Heart left ventricle (tissue), 16 donors: ENCODE measurements around the gene PLSCR2. TPM values are rescaled to one million over a fixed set of nuclear protein-coding genes. Genes with fewer than 3 reads are reported as not detected.

Experiments
- ATAC-seq, 4 donors: fragments of 200-7000 bp; cut with Tn5 transposase; one replicate each; pipeline ENCODE4 v1.9.1; 2020 to 2022; ENCODE audit warnings: moderate library complexity in 4 of 4, mild to moderate bottlenecking in 3 of 4, moderate number of reproducible peaks in 1 of 4
- DNase-seq, 5 donors: peaks; one replicate each; pipeline ENCODE4 v3.0.0-alpha.2; 2020
- H3K27ac ChIP-seq, 12 donors: fragments of 200-600 bp; sonication (generic) in 4 of 12; one replicate each; pipeline versions ENCODE4 v1.5.0 to v1.8.0; 2016 to 2022; ENCODE audit warnings: mild to moderate bottlenecking in 2 of 12
- H3K27me3 ChIP-seq, 9 donors: fragments of 200-600 bp; sonication (generic) in 2 of 9; one replicate each; pipeline versions ENCODE4 v1.5.1 to v1.8.0; 2016 to 2022; ENCODE audit warnings: mild to moderate bottlenecking in 3 of 9
- H3K36me3 ChIP-seq, 9 donors: fragments of 200-600 bp; sonication (generic) in 2 of 9; one replicate each; pipeline versions ENCODE4 v1.5.0 to v1.8.0; 2018 to 2022; ENCODE audit warnings: mild to moderate bottlenecking in 2 of 9
- H3K4me1 ChIP-seq, 12 donors: fragments of 200-600 bp; sonication (generic) in 4 of 12; one replicate each; pipeline versions ENCODE4 v1.5.0 to v1.8.0; 2016 to 2022; ENCODE audit warnings: mild to moderate bottlenecking in 3 of 12
- H3K4me3 ChIP-seq, 12 donors: fragments of 200-600 bp; sonication (generic) in 4 of 12; one replicate each; pipeline versions ENCODE4 v1.5.0 to v1.8.0; 2017 to 2022; ENCODE audit warnings: mild to moderate bottlenecking in 9 of 12, moderate library complexity in 4 of 12
- H3K9me3 ChIP-seq, 12 donors: fragments of 200-600 bp; sonication (generic) in 4 of 12; one replicate each; pipeline versions ENCODE4 v1.5.0 to v1.8.0; 2016 to 2022; ENCODE audit warnings: mild to moderate bottlenecking in 1 of 12
- CTCF ChIP-seq, 12 donors: fragments of 200-600 bp; sonication (generic) in 4 of 12; IDR thresholded peaks; one replicate each; pipeline versions ENCODE4 v1.5.0 to v1.8.0; 2018 to 2022; ENCODE audit warnings: antibody characterized with exemption in 12 of 12, mild to moderate bottlenecking in 5 of 12
- POLR2A ChIP-seq, 2 donors: fragments of 450-650 bp; IDR thresholded peaks; one replicate each; pipeline ENCODE4 v1.6.1; 2017; ENCODE audit warnings: antibody characterized with exemption in 2 of 2, mild to moderate bottlenecking in 2 of 2, moderate library complexity in 2 of 2
- WGBS, 4 donors: extraction: QIAGEN DNeasy Blood & Tissue Kit in 2 of 4; methylation state at CpG; one replicate each; pipeline versions ENCODE4 v1.1.5 to v1.1.7; 2013 to 2018; 5-methylcytosine and 5-hydroxymethylcytosine counted together
- intact Hi-C, 10 donors: fragments of 100-400 bp; cut with DNase I; formaldehyde crosslinking; loops; one replicate each; pipeline versions ENCODE4 v1.11.1 to v1.14.2; 2022
- polyA plus RNA-seq, 2 donors: library from polyadenylated mRNA; stranded (reverse); fragments of 200-250 nt; gene quantifications; one replicate each; pipeline ENCODE4 v1.2.3, GENCODE V29; 2013
- total RNA-seq, 9 donors: library from RNA; depleted of rRNA in 2 of 9; stranded (reverse); fragments of >200 nt in 2 of 9; fragmentation: NEBNext Ultra II Directional in 3 of 9; extraction: Animal tissue kit (Norgen Biotek cat#: 25700) in 3 of 9; gene quantifications; one replicate each; pipeline versions ENCODE4 v1.1.0 to v1.2.4, GENCODE V29; 2016 to 2023
- donor health status: ischemic (EF 13 %, LVEDD 7.1; RV severe dilation, severe dysfunction).
- donor health status: healthy with polysubstance abuse.
- donor health status: DM: no; HTN: yes; CAD: no.
- donor health status: DM: no; HTN: no; CAD: no.
- donor health status: ischemic (EF 25% LVEDD 6.9; RV normal size, moderate dysfunction).
- donor health status: ischemic (EF 25% LVEDD 5.7; RV mildly dilated, moderate dysfunction).
- donor health status: healthy.
- donor health status: DM: yes; HTN: yes; CAD: no.
- donor health status: ischemic (EF 35%, LVEDD 5.7; RV mildly dilated, moderate dysfunction).
- donor health status: nonischemic (EF 11% LVEDD 7.7; RV severe dilation, severe dysfunction).
- donor health status: DM: yes; HTN: yes; CAD: no.
- donor health status: PGD.
- donor health status: ischemic (EF 29% LVEDD 5.4; RV normal size, mild dysfunction).
- donor health status: nonischemic (EF 23%, LVEDD 6.1; RV moderate dilation, normal function).

The PLSCR2 gene
- total and polyA plus RNA-seq, 11 donors, result not detected

- intact Hi-C loops, result loop anchor here in 4 of 10 donors (5.0 kb wide), 1 partner anchor 38 kb away; the partner anchor contains the start of gene PLSCR1 (in 4 of the 4)
- H3K27ac ChIP-seq, result peak overlapping the region in 1 of 12 donors; percentile 30
- H3K4me1 ChIP-seq, result peaks cover 0 to 45% (median 12%) of the 10 kb centered on the region in 12 donors
- ATAC-seq (no peak), DNase-seq (no peak)
- 51 to 69% (median 64%) methylated on average over 3 of the region's 3 CpGs for WGBS, 4 donors
- no peak overlapping the region for H3K4me3 ChIP-seq
- H3K36me3 ChIP-seq, result no peaks in the 10 kb centered on the region
- no peaks in the 10 kb centered on the region for H3K9me3 ChIP-seq
- no peak for TF ChIP-seq POLR2A (IDR thresholded peaks at IDR 0.05)
- TF ChIP-seq CTCF (IDR thresholded peaks at IDR 0.05), result no peak
- H3K27me3 ChIP-seq, result no peaks in the 10 kb centered on the region
Observed at GRCh38 chr3:146504498-146505197, 35.3 kb upstream of the PLSCR2 start.

- 82 to 90% (median 86%) methylated on average over 12 of the region's 12 CpGs for WGBS, 4 donors
- H3K36me3 ChIP-seq, result no peaks in the 10 kb centered on the region
- H3K27ac ChIP-seq, result peak overlapping the region in 1 of 12 donors; percentile 30
- peak in 1 of 4 donors; percentile 54 for ATAC-seq
- no peaks in the 10 kb centered on the region for H3K27me3 ChIP-seq
- peaks cover 0 to 45% (median 12%) of the 10 kb centered on the region in 12 donors for H3K4me1 ChIP-seq
- DNase-seq, result peak in 2 of 5 donors; percentile 30 to 38
- H3K9me3 ChIP-seq, result no peaks in the 10 kb centered on the region
- intact Hi-C loops, result no loop called here
- H3K4me3 ChIP-seq, result no peak overlapping the region
- no peak for TF ChIP-seq CTCF (IDR thresholded peaks at IDR 0.05)
- TF ChIP-seq POLR2A (IDR thresholded peaks at IDR 0.05), result no peak
Observed at GRCh38 chr3:146503461-146504202, 34.3 kb upstream of the PLSCR2 start.

- TF ChIP-seq CTCF (IDR thresholded peaks at IDR 0.05), result no peak
- TF ChIP-seq POLR2A (IDR thresholded peaks at IDR 0.05), result no peak
- intact Hi-C loops, result no loop called here
- H3K36me3 ChIP-seq, result no peaks in the 10 kb centered on the region
- H3K27me3 ChIP-seq, result no peaks in the 10 kb centered on the region
- H3K4me3 ChIP-seq, result no peak overlapping the region
- peaks cover 0 to 42% (median 12%) of the 10 kb centered on the region in 12 donors for H3K4me1 ChIP-seq
- no peaks in the 10 kb centered on the region for H3K9me3 ChIP-seq
- WGBS, 4 donors, result 94 to 100% (median 95%) methylated on average over 1 of the region's 1 CpG
- no peak overlapping the region for H3K27ac ChIP-seq
- ATAC-seq (no peak), DNase-seq (no peak)
Observed at GRCh38 chr3:146502887-146503460, 33.6 kb upstream of the PLSCR2 start.

GRCh38 chr3:146501752-146502151 is 32.4 kb upstream of the PLSCR2 start:
- intact Hi-C loops, result no loop called here
- H3K4me1 ChIP-seq, result peaks cover 0 to 30% (median 7%) of the 10 kb centered on the region in 12 donors
- no peaks in the 10 kb centered on the region for H3K27me3 ChIP-seq
- no peak overlapping the region for H3K27ac ChIP-seq
- no peaks in the 10 kb centered on the region for H3K36me3 ChIP-seq
- DNase-seq, result no peak
- no peak overlapping the region for H3K4me3 ChIP-seq
- H3K9me3 ChIP-seq, result no peaks in the 10 kb centered on the region
- TF ChIP-seq POLR2A (IDR thresholded peaks at IDR 0.05), result no peak
- no peak for TF ChIP-seq CTCF (IDR thresholded peaks at IDR 0.05)
- no peak for ATAC-seq
